ENCODE data around the gene TRIM62.
"Not testable (repeated sequence)": the region's sequence is repeated elsewhere in the genome, so short reads cannot be mapped to it uniquely, and the experiment has no call there.

Gene TRIM62

GRCh38 chr1:33158366-33158765, 23.5 kb downstream of the TRIM62 start:
- no peak for DNase-seq (ENCODE audit: low spot score)

GRCh38 chr1:33157131-33157530, 24.7 kb downstream of the TRIM62 start:
- no peak for DNase-seq (ENCODE audit: low spot score)

DNA sequence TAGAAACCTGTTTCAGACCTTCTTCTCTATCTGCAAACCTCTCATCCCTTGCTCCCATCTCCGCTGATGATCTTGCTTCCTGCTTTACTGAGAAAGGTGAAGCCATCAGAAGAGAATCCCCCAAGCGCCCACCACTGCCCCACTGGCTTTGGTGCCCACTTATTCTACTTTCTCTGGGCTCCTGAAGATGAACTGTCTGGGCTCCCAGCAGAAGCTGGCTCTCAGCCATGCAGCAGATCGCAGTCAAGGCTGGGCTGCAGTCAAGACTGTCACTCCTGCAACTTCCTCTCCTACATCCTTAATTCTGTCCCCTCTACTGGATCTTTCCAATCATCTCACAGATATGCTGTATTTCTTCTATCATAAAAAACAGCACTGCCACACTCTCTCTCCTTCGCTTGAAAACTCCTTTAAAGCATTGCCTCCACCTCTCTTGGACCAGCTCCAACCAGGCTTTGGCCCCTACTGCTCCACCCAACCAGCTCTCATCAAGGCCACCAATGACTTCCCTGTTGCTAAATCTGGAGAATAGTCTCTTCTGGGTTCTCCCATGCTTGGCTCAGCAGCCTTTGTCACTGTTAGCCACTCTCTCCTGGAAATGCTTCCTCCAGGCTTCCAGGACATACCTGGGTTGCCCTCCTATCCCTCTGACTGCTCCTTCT, 25.8 kb downstream of the TRIM62 start:
- no peak for DNase-seq (ENCODE audit: low spot score)

DNA sequence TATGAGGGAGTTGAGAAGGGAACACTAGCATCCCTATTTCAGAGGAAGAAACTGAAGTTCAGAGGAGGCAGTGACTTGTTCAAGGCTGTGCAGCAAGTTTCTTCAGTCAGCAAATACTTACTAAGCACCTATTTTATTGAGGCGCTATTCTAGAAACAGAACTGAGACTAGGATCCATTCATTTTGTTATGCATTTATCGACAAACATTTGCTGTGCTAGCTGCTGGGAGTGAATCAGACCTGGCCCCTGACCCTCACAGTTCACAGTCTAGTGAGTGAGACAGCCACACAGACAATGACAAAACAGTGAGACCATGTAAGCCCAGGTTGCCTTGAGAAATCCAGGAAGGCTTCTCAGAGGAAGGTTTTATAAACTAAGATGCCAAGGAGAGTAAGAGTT, 28.2 kb downstream of the TRIM62 start:
- no peak for DNase-seq (ENCODE audit: low spot score)

GRCh38 chr1:33152685-33153432, 29.0 kb downstream of the TRIM62 start:
- DNase-seq (ENCODE audit: low spot score), result no peak

GRCh38 chr1:33151116-33151515, 30.7 kb downstream of the TRIM62 start:
- DNase-seq (ENCODE audit: low spot score), result no peak

DNA sequence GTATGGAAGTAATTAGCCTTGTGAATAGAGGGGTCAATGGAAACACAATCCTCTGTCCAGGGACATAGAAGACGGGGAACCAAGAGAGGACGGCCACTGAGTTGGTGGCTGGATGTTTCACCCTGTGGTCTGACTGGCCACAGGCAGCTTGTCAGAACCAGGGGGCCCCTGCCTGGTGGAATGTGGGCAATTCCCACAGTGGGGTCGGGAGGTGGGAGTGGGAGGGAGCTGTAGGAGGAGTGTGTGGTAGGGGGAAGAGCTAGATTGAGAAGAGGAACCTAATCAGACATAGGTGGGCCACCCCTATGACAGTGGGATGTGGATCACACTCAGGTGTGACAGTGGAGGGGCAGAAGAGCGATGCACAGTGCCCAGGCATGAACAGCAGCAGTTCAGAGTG, 31.3 kb downstream of the TRIM62 start:
- DNase-seq (ENCODE audit: low spot score), result no peak

- no peak for DNase-seq (ENCODE audit: low spot score)
Measured at GRCh38 chr1:33149453-33150190, 32.2 kb downstream of the TRIM62 start.

DNA sequence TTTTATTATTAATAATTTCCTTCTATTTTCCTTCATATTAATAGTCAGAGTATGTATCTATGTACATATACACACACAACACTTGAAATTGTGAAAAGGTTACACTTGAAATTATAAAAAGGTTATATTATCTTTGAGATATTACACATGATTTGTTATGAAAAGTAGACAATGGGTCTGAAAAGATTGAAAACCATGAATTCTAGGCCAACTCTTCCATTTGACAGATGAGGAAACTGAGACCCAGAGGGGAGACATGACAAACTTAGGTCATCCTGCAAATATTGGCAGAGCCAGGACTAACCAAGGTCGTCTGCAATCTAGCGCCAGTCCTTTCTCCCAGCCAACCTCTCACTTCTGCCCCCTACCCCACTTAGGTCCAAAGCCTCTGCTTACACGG, 33.2 kb downstream of the TRIM62 start:
- DNase-seq (ENCODE audit: low spot score), result no peak

DNA sequence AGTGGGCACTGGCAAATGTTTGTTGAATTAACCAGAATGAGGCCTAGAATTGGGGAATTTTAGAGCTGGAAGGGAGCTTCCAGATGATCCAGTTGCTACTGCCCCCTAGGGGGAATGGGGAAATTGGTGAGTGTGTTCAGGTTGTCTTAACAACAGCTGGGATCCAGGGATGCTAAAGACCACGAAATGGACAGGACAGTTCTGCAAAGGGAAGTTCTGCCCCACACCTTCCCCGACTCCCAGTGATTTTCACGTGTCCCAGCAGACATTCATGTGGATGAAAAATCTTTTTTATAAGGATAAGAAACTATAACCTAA, 33.9 kb downstream of the TRIM62 start:
- peak; percentile 7 for DNase-seq (ENCODE audit: low spot score)

DNA sequence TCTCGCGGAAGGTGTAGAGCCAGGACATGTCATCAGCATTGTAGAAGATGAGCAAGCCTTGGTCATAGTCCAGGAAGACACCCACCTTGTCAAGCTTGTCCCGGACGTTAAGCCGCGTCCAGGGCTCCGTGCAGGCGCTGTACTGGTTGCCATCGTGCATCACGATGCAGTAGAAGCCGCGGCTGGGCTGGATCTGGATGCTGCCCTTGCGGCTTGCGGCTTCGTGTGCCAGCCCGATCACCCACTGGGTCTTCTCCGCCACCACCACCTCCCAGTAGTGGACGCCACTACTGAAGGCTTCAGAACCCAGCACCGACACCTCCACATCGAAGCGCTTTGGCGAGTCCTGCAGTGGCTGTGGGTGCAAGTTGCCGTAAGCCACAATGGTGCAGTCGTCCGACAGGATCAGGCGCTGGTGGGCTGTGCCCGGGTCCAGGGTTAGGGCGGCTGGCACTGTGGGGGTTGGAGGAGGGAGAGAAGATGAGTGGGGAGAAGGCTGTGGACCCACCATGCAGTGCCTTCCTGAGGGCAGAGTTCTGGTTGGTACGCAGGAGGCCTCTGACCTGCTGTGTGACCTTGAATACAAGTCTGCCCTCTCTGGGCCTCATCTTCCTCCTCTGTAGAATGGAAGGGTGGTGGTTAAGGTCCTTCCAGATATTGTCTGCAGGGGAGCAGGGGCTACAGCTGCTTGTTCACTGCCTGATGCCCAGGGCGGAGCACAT, 34.4 kb downstream of the TRIM62 start:
- no peak for DNase-seq (ENCODE audit: low spot score)

GRCh38 chr1:33146003-33146402, 35.8 kb downstream of the TRIM62 start:
- DNase-seq (ENCODE audit: low spot score), result no peak

DNA sequence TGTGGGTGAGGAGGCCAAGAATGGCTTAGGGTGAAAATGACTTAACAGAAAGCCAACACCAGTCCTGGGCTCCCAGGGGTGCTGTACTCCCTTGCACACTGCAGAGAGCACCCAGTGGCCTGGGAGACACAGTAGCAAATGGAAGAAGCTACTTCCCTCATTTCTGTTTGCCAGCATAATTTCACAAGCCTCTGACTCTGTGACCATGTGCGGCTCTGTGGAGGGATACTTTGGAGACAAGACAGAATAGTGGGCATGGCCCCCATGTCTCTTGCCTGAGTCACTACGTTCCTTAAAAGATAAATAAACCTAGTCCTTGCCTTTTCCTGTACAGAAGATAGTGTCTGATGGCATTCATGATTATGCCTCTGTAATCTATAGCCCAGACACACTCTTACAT, 38.1 kb downstream of the TRIM62 start:
- DNase-seq (ENCODE audit: low spot score), result no peak

DNA sequence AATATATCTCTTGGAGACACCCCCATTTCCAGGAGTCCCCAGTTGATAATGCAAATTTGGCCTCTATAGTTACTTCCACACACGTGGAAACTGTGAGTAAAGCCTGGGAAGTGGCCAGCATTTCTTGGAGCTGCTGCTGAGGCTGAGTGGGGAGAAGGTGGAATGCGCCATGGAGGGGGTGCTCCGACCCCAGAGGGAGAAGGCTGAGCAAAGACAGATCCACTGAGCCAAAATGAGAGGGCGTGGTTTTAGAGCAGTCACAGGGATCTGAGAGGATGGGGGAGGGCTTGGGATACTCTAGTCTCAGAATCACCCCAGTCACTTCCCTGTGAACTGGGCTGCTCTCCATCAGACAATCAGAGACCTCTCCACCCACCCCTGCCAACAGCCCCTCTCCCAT, 38.7 kb downstream of the TRIM62 start:
- no peak for DNase-seq (ENCODE audit: low spot score)

GRCh38 chr1:33142483-33143064, 39.3 kb downstream of the TRIM62 start:
- no peak for DNase-seq (ENCODE audit: low spot score)

DNA sequence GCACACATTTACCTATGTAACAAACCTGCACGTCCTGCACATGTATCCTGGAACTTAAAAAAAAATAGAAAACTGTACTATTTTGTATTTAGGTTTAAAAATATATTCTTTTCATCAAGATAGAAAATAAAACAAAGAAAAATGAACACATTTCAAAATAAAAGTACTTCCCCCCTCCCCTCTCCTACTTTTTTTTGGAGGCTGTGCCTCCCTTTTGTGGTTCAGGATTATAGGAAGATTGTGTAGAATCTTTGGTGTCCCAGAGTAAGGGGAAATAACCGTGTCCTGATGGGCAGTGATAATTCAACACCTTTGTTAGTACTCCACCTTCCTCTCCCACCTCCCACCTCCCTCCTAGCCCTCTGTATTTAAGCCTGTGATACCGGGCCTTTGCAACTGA, 40.1 kb downstream of the TRIM62 start:
- DNase-seq (ENCODE audit: low spot score), result no peak

GRCh38 chr1:33141216-33141615, 40.6 kb downstream of the TRIM62 start:
- no peak for DNase-seq (ENCODE audit: low spot score)

- no peak for DNase-seq (ENCODE audit: low spot score)
Measured at GRCh38 chr1:33140153-33141149, 41.4 kb downstream of the TRIM62 start.

DNA sequence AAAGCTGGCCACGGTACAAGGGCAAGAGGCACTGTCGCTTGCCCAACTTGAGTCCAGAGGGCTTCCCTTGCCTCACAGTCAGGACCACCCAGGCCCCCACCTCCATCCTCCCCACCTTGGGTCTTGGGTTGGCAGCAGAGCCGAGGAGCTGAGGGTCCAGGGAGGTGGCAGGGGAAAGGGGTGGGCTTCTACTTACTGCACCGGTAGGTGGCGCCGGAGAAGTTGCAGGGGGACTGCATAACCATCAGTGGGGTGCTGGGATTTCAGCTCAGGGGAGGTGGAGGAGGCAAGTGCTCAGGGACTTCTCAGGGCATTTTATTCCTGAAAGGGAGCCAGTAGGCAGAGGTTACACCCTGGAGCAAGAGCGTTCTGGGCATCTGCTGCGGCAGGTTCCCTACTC, 44.0 kb downstream of the TRIM62 start:
- DNase-seq (ENCODE audit: low spot score), result no peak

- DNase-seq (ENCODE audit: low spot score), result not testable (repeated sequence)
Measured at GRCh38 chr1:33136041-33136440, 45.8 kb downstream of the TRIM62 start.

DNA sequence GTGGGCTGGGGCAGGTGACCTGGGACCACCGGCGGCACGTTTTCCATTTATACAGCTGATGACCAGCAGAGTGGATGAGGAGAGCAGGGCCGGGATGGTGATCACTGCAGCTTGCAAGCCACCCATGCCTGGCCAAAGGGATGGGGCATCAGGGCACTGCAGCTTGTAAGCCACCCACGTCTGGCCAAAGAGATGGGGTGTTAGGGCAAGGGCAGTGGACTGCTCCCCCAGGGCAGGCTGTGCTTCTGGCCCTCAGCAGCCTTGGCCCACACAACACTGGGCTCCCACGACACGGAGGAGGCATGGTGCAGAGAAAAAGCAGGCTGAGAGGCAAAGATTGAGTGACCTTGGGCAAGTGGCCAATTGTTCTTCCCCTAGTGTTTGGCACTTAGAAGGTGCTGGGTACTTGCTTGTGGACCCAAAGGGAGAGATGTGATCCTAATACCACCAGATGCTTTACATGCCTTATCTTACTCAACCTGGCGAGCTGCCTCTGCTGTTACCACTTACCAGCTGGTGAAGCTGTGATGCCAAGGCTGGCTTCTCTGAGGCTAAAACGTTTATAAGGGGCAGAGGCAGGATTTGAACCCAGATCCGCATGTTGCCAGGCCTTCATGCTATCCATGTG, 48.3 kb downstream of the TRIM62 start:
- DNase-seq (ENCODE audit: low spot score), result no peak
